Keratinocyte (primary cell): ENCODE measurements around the gene SLC5A1. TPM values are rescaled to one million over a fixed set of nuclear protein-coding genes. Genes with fewer than 3 reads are reported as not detected.

Experiments
- DNase-seq: peaks from one replicate; pipeline ENCODE4 v3.0.0-alpha.2; 2011; ENCODE audit warnings: low read depth, missing footprints, low spot score
- FAIRE-seq: peaks from 2 replicates; lab custom pipeline; 2011; peaks lifted over from hg19 to GRCh38; lab: Jason Lieb, UNC
- H2AFZ ChIP-seq: 2 replicates; pipeline ENCODE4 v1.6.0; 2012; ENCODE audit warnings: low read length, control low read depth, inconsistent platforms; ENCODE audit not compliant: control insufficient read depth
- H3K27ac ChIP-seq: 2 replicates; pipeline ENCODE4 v1.5.1; 2011; ENCODE audit warnings: low read length; ENCODE audit not compliant: control insufficient read depth, insufficient read depth
- H3K27me3 ChIP-seq: 3 replicates; pipeline ENCODE4 v1.6.0; 2011; ENCODE audit warnings: low read length; ENCODE audit not compliant: control insufficient read depth, insufficient read depth; ENCODE audit errors: extremely low read depth
- H3K36me3 ChIP-seq, 2 experiments: 2 replicates in 1 of 2; 3 replicates in 1 of 2; pipeline ENCODE4 v1.5.1; 2011; ENCODE audit warnings: low read length in 2 of 2, mild to moderate bottlenecking in 1 of 2; ENCODE audit not compliant: control insufficient read depth in 2 of 2, insufficient read depth in 2 of 2; ENCODE audit errors: extremely low read depth in 1 of 2
- H3K4me1 ChIP-seq: 3 replicates; pipeline ENCODE4 v1.5.1; 2011; ENCODE audit warnings: low read length; ENCODE audit not compliant: control insufficient read depth, insufficient read depth; ENCODE audit errors: extremely low read depth
- H3K4me2 ChIP-seq: 3 replicates; pipeline ENCODE4 v1.6.0; 2011; ENCODE audit warnings: low read depth, low read length; ENCODE audit not compliant: control insufficient read depth, insufficient read depth; ENCODE audit errors: extremely low read depth
- H3K4me3 ChIP-seq, 3 experiments: fragments of 200-600 bp in 1 of 3; sonication (generic) in 1 of 3; 2 replicates in 2 of 3; 3 replicates in 1 of 3; pipeline ENCODE4 v1.5.1; 2011 to 2016; ENCODE audit warnings: low read length in 3 of 3, mild to moderate bottlenecking in 3 of 3, control low read depth in 2 of 3, inconsistent platforms in 1 of 3, low read depth in 1 of 3, mixed read lengths in 1 of 3, mixed run types in 1 of 3, moderate library complexity in 1 of 3; ENCODE audit not compliant: control insufficient read depth in 2 of 3, insufficient read depth in 2 of 3; ENCODE audit errors: extremely low read depth in 1 of 3
- H3K79me2 ChIP-seq: 2 replicates; pipeline ENCODE4 v1.6.0; 2012; ENCODE audit warnings: low read length; ENCODE audit not compliant: control insufficient read depth, insufficient read depth
- H3K9ac ChIP-seq: 3 replicates; pipeline ENCODE4 v1.6.0; 2011; ENCODE audit warnings: low read length; ENCODE audit not compliant: control insufficient read depth, insufficient read depth; ENCODE audit errors: extremely low read depth
- H3K9me1 ChIP-seq: 3 replicates; pipeline ENCODE4 v1.6.0; 2011; ENCODE audit warnings: low read length; ENCODE audit not compliant: control insufficient read depth, insufficient read depth; ENCODE audit errors: extremely low read depth
- H3K9me3 ChIP-seq: 2 replicates; pipeline ENCODE4 v1.5.1; 2012; ENCODE audit warnings: low read depth, low read length; ENCODE audit not compliant: control insufficient read depth
- H4K20me1 ChIP-seq: 3 replicates; pipeline ENCODE4 v1.6.0; 2011; ENCODE audit warnings: low read length; ENCODE audit not compliant: control insufficient read depth, insufficient read depth; ENCODE audit errors: extremely low read depth
- CTCF ChIP-seq, 3 experiments: IDR thresholded peaks in 1 of 3; conservative IDR thresholded peaks in 1 of 3; optimal IDR thresholded peaks in 1 of 3; 2 replicates in 2 of 3; 3 replicates in 1 of 3; pipeline versions ENCODE3 to v1.5.1; 2011; ENCODE audit warnings: low read length in 3 of 3, mild to moderate bottlenecking in 3 of 3, moderate library complexity in 2 of 3, control low read depth in 1 of 3, inconsistent platforms in 1 of 3; ENCODE audit not compliant: insufficient read depth in 2 of 3; ENCODE audit errors: extremely low read depth in 1 of 3
- EZH2 ChIP-seq: IDR thresholded peaks from one replicate; pipeline ENCODE4 v1.6.1; 2012; ENCODE audit warnings: inconsistent platforms, mild to moderate bottlenecking, low read length, moderate library complexity
- dilution Hi-C: fragments of 300-500 bp; cut with MboI; formaldehyde crosslinking; loops from one replicate; pipeline ENCODE4 v1.7.0; 2020; ENCODE audit warnings: low sequenced_read_pairs; ENCODE audit not compliant: extremely low pct_ligation_motif_present
- polyA plus RNA-seq, 5 experiments: library from polyadenylated mRNA; depleted of rRNA in 3 of 5; stranded (reverse) in 3 of 5; stranded (forward) in 1 of 5; unstranded in 1 of 5; fragments of >200 nt; gene quantifications; 1 replicate in 1 of 5; 2 replicates in 3 of 5; 3 replicates in 1 of 5; pipeline versions ENCODE4 v1.2.1 to v1.2.3, GENCODE V29; 2011 to 2012; ENCODE audit warnings: missing spikeins in 2 of 5, low read depth in 1 of 5, low replicate concordance in 1 of 5

Gene SLC5A1
- polyA plus RNA-seq, 1 donor (not counting 4 experiments of a cell fraction or from before 2014, with no cell fraction given): 2.0 TPM

- dilution Hi-C loops: no loop called here
- no peaks in the 10 kb centered on the region for H3K27me3 ChIP-seq
These were observed 7.8 kb downstream of the SLC5A1 start for GRCh38 chr22:32050678-32051515.

GRCh38 chr22:32052244-32052643, 9.2 kb downstream of the SLC5A1 start:
- no peak overlapping the region for H3K4me3 ChIP-seq
- H3K9me3 ChIP-seq: no peaks in the 10 kb centered on the region
- H2AFZ ChIP-seq: no peak overlapping the region
- no peaks in the 10 kb centered on the region for H3K27me3 ChIP-seq
- no peak overlapping the region for H3K9ac ChIP-seq
- FAIRE-seq (no peak), DNase-seq (no peak)
- no peak overlapping the region for H3K27ac ChIP-seq
- no peak overlapping the region for H3K4me2 ChIP-seq
- no peaks in the 10 kb centered on the region for H3K9me1 ChIP-seq
- no peaks in the 10 kb centered on the region for H4K20me1 ChIP-seq
- dilution Hi-C loops: no loop called here
- H3K4me1 ChIP-seq: peaks cover 17% of the 10 kb centered on the region
- H3K36me3 ChIP-seq: no peaks in the 10 kb centered on the region
- H3K79me2 ChIP-seq: no peaks in the 10 kb centered on the region
- TF ChIP-seq EZH2: no peak
- no peak for TF ChIP-seq CTCF (optimal IDR thresholded peaks at IDR 0.05 in 1 of 3, IDR thresholded peaks at IDR 0.05 in 1 of 3, conservative IDR thresholded peaks at IDR 0.05 in 1 of 3; ENCODE audit: extremely low read depth in 1 of 3, insufficient read depth in 2 of 3, low read length in 3 of 3)

More at GRCh38 chr22:32050678-32051515, 7.8 kb downstream of the SLC5A1 start:
- no peaks in the 10 kb centered on the region for H3K36me3 ChIP-seq
- peaks cover 17% of the 10 kb centered on the region for H3K4me1 ChIP-seq
- H3K9me1 ChIP-seq: no peaks in the 10 kb centered on the region
- peak overlapping the region in 1 of 3 experiments; percentile 17 for H3K4me3 ChIP-seq
- FAIRE-seq (peak; percentile 99), DNase-seq (peak; percentile 85)
- H2AFZ ChIP-seq: no peak overlapping the region
- peak overlapping the region; percentile 56 for H3K9ac ChIP-seq
- TF ChIP-seq CTCF (optimal IDR thresholded peaks at IDR 0.05 in 1 of 3, IDR thresholded peaks at IDR 0.05 in 1 of 3, conservative IDR thresholded peaks at IDR 0.05 in 1 of 3; ENCODE audit: extremely low read depth in 1 of 3, insufficient read depth in 2 of 3, low read length in 3 of 3) (no peak), EZH2 (no peak)
- peak overlapping the region; percentile 80 for H3K27ac ChIP-seq
- H3K9me3 ChIP-seq: no peaks in the 10 kb centered on the region
- no peaks in the 10 kb centered on the region for H3K79me2 ChIP-seq
- peak overlapping the region; percentile 70 for H3K4me2 ChIP-seq
- no peaks in the 10 kb centered on the region for H4K20me1 ChIP-seq
